Cardiac fibroblast (primary cell): ENCODE measurements around the gene EPB41L2.

Source experiments
- DNase-seq, 2 donors: peaks; one replicate each; pipeline versions ENCODE4 v3.0.0 to v3.0.0-alpha.2; 2010; ENCODE audit warnings: low read depth in 2 of 2
- H3K4me3 ChIP-seq, 2 donors: replicated peaks in 1 of 2; 1 replicate in 1 of 2; 2 replicates in 1 of 2; pipeline ENCODE4 v1.5.1; 2011; ENCODE audit warnings: low read depth in 2 of 2, low read length in 2 of 2, mild to moderate bottlenecking in 2 of 2, moderate library complexity in 1 of 2
- CTCF ChIP-seq: IDR thresholded peaks from one replicate; pipeline ENCODE4 v1.5.1; 2011; ENCODE audit warnings: low read depth, mild to moderate bottlenecking, low read length, inconsistent platforms

Gene EPB41L2

GRCh38 chr6:131073577-131073976, 10.5 kb upstream of the EPB41L2 start:
- no peak overlapping the region for H3K4me3 ChIP-seq
- DNase-seq = no peak
- no peak for TF ChIP-seq CTCF

- H3K4me3 ChIP-seq = no peak overlapping the region
- no peak for TF ChIP-seq CTCF
- DNase-seq = no peak
Measured at GRCh38 chr6:131070061-131070460, 7.0 kb upstream of the EPB41L2 start.

GRCh38 chr6:131068165-131068564, 5.1 kb upstream of the EPB41L2 start:
- H3K4me3 ChIP-seq = no peak overlapping the region
- no peak for DNase-seq
- TF ChIP-seq CTCF = no peak

GRCh38 chr6:131067521-131067920, 4.5 kb upstream of the EPB41L2 start:
- no peak for DNase-seq
- no peak overlapping the region for H3K4me3 ChIP-seq
- TF ChIP-seq CTCF = no peak

GRCh38 chr6:131065824-131066171, 2.8 kb upstream of the EPB41L2 start:
- no peak overlapping the region for H3K4me3 ChIP-seq
- no peak for TF ChIP-seq CTCF
- DNase-seq = no peak

GRCh38 chr6:131065112-131065823, 2.2 kb upstream of the EPB41L2 start:
- no peak for DNase-seq
- no peak for TF ChIP-seq CTCF

GRCh38 chr6:131063764-131064272, 773 bp upstream of the EPB41L2 start:
- no peak for DNase-seq
- TF ChIP-seq CTCF = no peak
- H3K4me3 ChIP-seq = peak overlapping the region; percentile 40 to 85

More at GRCh38 chr6:131065112-131065823, 2.2 kb upstream of the EPB41L2 start:
- no peak overlapping the region for H3K4me3 ChIP-seq
